NCI-H2107 treated with DMSO at 0.1 percent for 48 hours (cell line): ENCODE data around the gene PIEZO2.

Experiments
- DNase-seq: peaks from one replicate; lab custom pipeline; 2025; ENCODE audit not compliant: unreplicated experiment; lab: John Stamatoyannopoulos, UW

PIEZO2 gene

GRCh38 chr18:10907749-10908148 is 241.6 kb downstream of the PIEZO2 start:
- no peak for DNase-seq

GRCh38 chr18:10901329-10901728 is 248.0 kb downstream of the PIEZO2 start:
- no peak for DNase-seq

GRCh38 chr18:10900435-10900834 is 248.9 kb downstream of the PIEZO2 start:
- no peak for DNase-seq

- DNase-seq: no peak
Observed at GRCh38 chr18:10899481-10899880, 249.9 kb downstream of the PIEZO2 start.

GRCh38 chr18:10898417-10898974 is 250.9 kb downstream of the PIEZO2 start:
- DNase-seq: no peak

- DNase-seq: no peak
Observed at GRCh38 chr18:10896851-10897250, 252.5 kb downstream of the PIEZO2 start.

GRCh38 chr18:10895976-10896375 is 253.4 kb downstream of the PIEZO2 start:
- no peak for DNase-seq

- no peak for DNase-seq
Observed at GRCh38 chr18:10894501-10894900, 254.9 kb downstream of the PIEZO2 start.

- no peak for DNase-seq
Observed at GRCh38 chr18:10893761-10894160, 255.6 kb downstream of the PIEZO2 start.

- no peak for DNase-seq
Observed at GRCh38 chr18:10893196-10893595, 256.2 kb downstream of the PIEZO2 start.

- no peak for DNase-seq
Observed at GRCh38 chr18:10892786-10893185, 256.6 kb downstream of the PIEZO2 start.

- no peak for DNase-seq
Observed at GRCh38 chr18:10890022-10890421, 259.3 kb downstream of the PIEZO2 start.

GRCh38 chr18:10878703-10879102 is 270.7 kb downstream of the PIEZO2 start:
- no peak for DNase-seq

- DNase-seq: no peak
Observed at GRCh38 chr18:10877987-10878386, 271.4 kb downstream of the PIEZO2 start.

- DNase-seq: no peak
Observed at GRCh38 chr18:10875811-10876210, 273.6 kb downstream of the PIEZO2 start.

GRCh38 chr18:10872304-10872703 is 277.1 kb downstream of the PIEZO2 start:
- DNase-seq: no peak

GRCh38 chr18:10864722-10865121 is 284.6 kb downstream of the PIEZO2 start:
- DNase-seq: no peak

GRCh38 chr18:10863026-10863425 is 286.3 kb downstream of the PIEZO2 start:
- no peak for DNase-seq

GRCh38 chr18:10860928-10861327 is 288.4 kb downstream of the PIEZO2 start:
- no peak for DNase-seq

GRCh38 chr18:10860382-10860781 is 289.0 kb downstream of the PIEZO2 start:
- DNase-seq: no peak

GRCh38 chr18:10858477-10858876 is 290.9 kb downstream of the PIEZO2 start:
- DNase-seq: no peak

GRCh38 chr18:10856132-10856531 is 293.2 kb downstream of the PIEZO2 start:
- no peak for DNase-seq
